Measurements from ENCODE around the gene CHCHD2.

GRCh38 chr7:56107954-56108258 lies 1.6 kb upstream of the CHCHD2 start:
- no peak for TF ChIP-seq POLR2AphosphoS5 (IDR thresholded peaks at IDR 0.05; ENCODE audit: low read depth, low read length)
- no peak for TF ChIP-seq POLR2A (IDR thresholded peaks at IDR 0.05; ENCODE audit: low read depth, low read length)
